Suppressor macrophage (primary cell): ENCODE results near the gene DNAH3.
"Not testable (repeated sequence)": the region's sequence is repeated elsewhere in the genome, so short reads cannot be mapped to it uniquely, and the experiment has no call there.

Experiments used
- DNase-seq, 4 experiments: peaks; one replicate each; pipeline ENCODE4 v3.0.0-alpha.2; 2020 to 2022

Gene DNAH3

DNA sequence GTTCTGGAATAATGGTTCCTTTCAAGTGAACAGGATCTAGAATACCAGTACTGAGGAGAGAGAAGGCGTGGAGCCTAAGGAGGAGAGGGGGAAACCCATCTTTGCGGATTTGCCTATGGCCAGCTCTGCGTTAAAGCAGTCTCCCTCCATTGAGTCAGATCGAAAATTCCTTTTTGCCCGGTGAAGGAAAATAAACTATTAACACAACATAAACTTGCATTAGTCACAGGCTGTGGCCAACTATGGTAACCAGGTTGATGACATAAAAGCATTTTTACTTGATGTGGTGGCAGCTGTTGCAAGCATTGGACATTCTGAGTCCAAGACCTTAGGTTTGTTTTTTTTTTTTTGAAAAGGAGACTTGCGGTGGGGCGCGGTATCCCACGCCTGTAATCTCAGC lies 16.7 kb upstream of the DNAH3 start:
- no peak for DNase-seq

GRCh38 chr16:21166561-21166961 lies 15.9 kb upstream of the DNAH3 start:
- no peak for DNase-seq

DNA sequence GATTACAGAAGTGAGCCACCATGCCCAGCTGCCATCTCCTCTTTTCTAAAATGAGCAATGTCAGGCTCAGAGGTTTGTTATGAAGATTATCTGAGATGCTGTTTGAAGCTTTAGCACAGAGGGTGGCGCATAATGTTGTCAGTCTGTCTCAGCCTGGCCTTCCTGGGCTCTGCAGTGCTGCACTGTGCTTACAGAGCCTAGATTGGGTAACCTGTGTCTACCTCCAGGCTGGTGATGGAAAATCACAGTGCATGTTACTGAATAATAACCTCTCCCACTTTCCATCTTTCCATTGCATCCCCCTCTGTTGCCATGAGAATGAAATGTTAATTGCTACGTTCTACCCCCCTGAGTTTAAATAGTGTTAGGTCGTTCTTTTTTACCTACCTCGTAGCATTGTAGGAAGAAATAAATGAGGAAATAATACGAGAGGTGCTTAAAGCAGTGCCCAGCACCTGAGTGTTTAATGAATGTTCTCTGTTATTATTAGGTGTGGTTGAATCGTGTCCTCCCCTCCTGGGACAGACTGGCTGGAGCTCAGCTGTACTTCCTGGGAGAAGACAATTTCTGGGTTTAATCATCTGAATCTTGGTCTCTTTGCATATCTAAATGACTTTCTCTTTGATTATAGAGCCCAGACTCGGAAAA lies 14.0 kb upstream of the DNAH3 start:
- DNase-seq: no peak

- DNase-seq: no peak
Observed at GRCh38 chr16:21163576-21163975, 12.9 kb upstream of the DNAH3 start.

DNA sequence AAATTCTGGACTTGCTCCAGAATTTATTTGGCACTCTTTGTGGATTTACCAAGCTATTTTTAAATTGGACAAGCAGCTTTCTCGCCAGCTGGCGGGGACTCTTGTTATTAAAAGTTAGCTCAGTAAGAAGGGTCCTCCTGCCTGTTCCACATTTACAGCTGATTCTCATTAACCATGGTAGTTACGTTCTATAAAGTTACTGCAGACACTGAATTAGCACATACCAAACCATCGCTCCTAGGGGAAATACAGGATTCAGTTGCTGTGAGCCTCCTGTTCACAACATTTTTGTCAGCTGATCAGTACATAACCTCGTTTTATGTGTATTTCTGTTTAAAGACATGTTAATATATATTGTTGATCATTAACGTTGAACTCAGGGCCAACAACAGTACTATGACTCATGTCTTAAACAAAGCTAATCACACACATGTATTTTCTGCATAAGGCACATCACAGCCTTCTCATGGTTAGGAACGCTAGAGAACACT lies 12.1 kb upstream of the DNAH3 start:
- no peak for DNase-seq

GRCh38 chr16:21161211-21161610 lies 10.6 kb upstream of the DNAH3 start:
- DNase-seq: no peak

- DNase-seq: no peak
Observed at GRCh38 chr16:21160276-21160675, 9.6 kb upstream of the DNAH3 start.

DNA sequence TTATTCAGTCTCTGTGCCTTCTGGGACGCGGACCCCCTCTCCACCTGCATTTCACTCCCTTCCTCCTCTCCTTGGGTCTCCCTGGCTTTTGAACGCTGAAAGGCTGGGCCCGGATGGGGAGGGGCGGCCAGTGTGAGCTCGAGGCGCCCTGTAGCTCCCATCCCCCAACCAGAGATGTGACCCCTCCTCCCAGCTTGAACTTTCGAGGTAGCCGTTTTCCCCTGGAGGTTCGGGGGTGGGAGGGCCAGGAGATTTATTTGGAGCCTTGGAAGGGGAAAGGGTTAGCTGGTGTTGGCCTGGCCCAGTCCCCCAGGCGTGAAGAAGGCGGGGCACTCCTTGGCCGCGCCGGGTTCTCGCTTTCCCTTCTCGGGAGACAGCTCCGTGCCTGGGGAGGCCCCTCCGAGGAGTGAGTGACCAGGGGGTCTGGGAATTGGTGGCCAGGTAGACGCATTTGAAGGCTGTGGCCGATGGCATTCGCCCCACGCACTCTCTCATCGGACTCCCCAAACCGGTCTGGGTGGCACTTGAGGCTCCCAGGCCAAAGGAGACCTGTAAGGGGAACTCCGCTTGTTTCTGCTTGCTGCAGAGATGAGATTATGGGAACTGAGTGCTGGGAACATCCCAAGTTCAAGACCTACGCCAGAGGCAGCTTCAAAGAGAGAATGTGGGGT lies 8.8 kb upstream of the DNAH3 start:
- peak; percentile 26 to 64 (median 54) for DNase-seq

DNA sequence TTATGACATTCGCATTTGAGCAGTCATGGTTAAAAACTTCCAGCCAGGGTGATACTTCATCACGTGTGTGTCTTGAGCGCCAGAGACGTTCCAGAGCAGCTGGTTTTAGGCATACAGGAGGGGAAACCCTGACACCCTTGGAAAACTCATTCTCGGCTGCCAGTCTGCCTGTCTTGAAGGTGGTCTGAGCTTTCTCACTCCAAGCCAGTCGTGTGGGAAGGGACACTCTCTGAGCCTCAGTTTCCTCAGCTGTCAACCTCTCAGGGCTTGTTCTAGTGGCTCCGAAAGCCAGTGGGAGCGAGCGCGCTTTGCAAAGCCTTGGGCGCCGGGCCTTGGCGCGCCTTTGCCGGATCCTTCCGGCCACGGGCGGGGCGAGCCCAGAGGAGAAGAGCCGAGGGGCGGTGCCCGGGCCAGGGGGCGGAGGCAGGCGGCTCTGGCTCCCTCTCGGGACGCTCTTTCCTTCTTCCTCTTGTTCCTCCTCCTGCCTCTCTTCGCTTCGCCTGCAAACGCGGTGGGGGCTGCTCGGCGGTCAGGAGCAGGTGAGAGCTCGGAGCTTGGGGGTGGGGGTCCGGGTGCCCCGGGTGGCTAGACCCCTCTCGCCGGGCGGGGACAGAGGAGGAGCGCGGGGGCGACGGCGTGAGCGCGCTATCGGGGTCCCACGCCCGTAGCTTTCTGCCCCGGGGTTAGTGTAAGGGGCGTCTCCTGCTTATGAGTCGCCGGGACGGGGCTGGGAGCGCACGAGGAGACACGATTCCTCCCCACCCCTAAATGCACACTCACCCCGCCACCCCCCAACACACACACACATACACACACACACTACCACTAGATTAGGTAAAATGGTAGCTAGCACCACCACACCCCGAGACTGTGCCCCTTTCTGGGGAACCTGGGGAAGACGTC lies 7.8 kb upstream of the DNAH3 start, which contains the start of gene LDAF1:
Gene LDAF1 (plus strand): TSS at position 467 of the 903 bp plus-strand sequence. CDS start 2,509 bp downstream, outside the sequence.
- peak; percentile 88 to 96 (median 92) for DNase-seq

DNA sequence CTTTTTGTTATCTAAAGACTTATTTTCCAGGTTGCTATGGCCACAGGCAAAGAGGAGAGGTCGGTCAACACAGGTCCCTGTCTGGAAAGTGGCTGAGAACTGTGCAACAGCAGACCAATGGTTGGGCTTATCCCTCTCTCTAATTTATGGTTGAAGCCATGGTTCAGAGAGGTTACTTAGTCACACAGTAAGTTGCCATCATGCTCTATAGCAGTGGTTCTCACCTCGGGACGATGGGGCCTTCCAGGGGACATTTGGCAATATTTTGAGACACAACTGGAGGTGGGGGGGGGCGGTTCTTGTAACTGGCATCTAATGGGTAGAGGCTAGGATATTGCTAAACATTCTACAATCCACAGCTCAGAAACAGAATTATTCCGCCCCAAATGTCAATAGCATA lies 7.0 kb upstream of the DNAH3 start:
- DNase-seq: no peak

- DNase-seq: peak; percentile 41 to 63 (median 48)
Observed at GRCh38 chr16:21156767-21157467, 6.3 kb upstream of the DNAH3 start.

DNA sequence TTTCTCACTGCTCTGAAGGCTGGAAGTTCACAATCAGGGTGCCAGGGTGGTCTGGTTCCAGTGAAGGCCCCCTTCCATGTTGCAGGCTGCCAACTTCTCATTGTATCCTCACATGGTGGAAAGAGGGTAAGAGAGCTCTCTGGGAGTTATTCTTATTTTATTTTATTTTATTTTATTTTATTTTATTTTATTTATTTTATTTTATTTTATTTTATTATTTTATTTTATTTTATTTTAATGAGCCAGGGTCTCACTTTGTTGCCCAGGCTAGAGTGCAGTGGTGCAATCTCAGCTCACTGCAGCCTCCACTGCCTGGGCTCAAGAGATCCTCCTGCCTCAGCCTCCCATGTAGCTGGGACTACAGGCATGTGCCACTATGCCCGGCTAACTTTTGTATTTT lies 5.4 kb upstream of the DNAH3 start:
- not testable (repeated sequence) for DNase-seq

DNA sequence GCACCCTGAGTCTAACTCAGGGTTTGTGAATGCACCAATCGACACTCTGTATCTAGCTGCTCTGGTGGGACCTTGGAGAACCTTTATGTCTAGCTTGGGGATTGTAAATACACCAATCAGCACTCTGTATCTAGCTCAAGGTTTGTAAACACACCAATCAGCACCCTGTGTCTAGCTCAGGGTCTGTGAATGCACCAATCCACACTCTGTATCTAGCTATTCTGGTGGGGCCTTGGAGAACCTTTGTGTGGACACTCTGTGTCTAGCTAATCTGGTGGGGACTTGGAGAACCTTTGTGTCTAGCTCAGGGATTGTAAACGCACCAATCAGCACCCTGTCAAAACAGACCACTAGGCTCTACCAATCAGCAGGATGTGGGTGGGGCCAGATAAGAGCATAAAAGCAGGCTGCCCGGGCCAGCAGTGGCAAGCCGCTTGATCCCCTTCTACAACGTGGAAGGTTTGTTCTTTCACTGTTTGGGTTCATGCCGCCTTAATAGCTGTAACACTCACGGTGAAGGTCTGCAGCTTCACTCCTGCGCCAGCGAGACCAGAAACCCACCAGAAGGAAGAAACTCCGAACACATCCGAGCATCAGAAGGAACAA lies 2.6 kb upstream of the DNAH3 start:
- DNase-seq: not testable (repeated sequence)

- DNase-seq: not testable (repeated sequence)
Observed at GRCh38 chr16:21152160-21153030, 1.7 kb upstream of the DNAH3 start.

GRCh38 chr16:21145738-21146137 lies 4.9 kb downstream of the DNAH3 start:
- DNase-seq: no peak

- DNase-seq: no peak
Observed at GRCh38 chr16:21134053-21134452, 16.6 kb downstream of the DNAH3 start.

DNA sequence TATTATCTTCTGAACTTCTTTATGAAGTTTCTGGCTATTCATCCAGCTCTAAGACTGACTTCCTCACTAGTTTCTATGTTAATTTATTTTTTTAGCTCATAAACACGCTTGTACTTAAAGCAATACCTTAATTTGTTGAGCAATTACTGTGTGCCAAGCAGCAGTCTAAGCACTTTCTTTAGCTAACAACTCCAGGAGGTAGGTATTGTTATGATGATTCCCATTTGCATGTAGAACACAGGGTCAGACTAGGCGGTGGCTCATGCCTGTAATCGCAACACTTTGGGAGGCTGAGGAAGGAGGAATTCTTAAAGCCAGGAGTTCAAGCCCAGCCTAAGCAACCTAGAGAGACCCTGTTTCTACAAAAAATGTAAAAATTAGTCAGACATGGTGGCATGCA lies 19.8 kb downstream of the DNAH3 start:
- no peak for DNase-seq

DNA sequence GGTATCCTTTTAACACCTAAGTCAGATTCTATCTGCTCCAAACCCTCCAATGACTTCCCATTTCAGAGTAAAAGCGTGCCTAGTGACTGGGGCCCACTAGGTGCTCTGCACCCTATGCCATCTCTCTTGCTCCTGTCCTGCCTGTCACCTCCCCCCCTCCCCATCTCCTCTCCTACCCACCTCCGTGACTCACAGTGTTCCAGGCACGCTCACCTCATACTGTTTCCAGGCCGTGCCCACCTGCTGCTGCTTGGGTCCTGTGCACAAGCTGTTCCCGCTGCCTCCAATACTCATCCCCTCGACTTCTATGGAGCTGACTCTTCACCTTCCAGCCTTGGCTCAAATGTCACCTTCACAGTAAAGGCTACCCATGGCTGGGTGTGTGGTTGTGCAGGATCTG lies 21.7 kb downstream of the DNAH3 start:
- no peak for DNase-seq

GRCh38 chr16:21126518-21126917 lies 24.1 kb downstream of the DNAH3 start:
- DNase-seq: no peak

- no peak for DNase-seq
Observed at GRCh38 chr16:21125191-21125590, 25.5 kb downstream of the DNAH3 start.

GRCh38 chr16:21120976-21121520 lies 29.6 kb downstream of the DNAH3 start:
- DNase-seq: no peak
